ENCODE results near the gene OSBPL10. TPM values are rescaled to one million over a fixed set of nuclear protein-coding genes. Genes with fewer than 3 reads are reported as not detected.
A peak's percentile ranks its signal among the peaks of the same experiment; 100 is the strongest.

The OSBPL10 gene
- total RNA-seq, 1 donor from 2014 or later: 6.4 TPM

- H3K27me3 ChIP-seq (ENCODE audit: low read depth): no peaks in the 10 kb centered on the region
- no peak overlapping the region for H3K27ac ChIP-seq (replicated peaks)
- intact Hi-C loops (cut with micrococcal nuclease): no loop called here
- H3K4me1 ChIP-seq: peaks cover 6% of the 10 kb centered on the region
- TF ChIP-seq, protein P1, sequence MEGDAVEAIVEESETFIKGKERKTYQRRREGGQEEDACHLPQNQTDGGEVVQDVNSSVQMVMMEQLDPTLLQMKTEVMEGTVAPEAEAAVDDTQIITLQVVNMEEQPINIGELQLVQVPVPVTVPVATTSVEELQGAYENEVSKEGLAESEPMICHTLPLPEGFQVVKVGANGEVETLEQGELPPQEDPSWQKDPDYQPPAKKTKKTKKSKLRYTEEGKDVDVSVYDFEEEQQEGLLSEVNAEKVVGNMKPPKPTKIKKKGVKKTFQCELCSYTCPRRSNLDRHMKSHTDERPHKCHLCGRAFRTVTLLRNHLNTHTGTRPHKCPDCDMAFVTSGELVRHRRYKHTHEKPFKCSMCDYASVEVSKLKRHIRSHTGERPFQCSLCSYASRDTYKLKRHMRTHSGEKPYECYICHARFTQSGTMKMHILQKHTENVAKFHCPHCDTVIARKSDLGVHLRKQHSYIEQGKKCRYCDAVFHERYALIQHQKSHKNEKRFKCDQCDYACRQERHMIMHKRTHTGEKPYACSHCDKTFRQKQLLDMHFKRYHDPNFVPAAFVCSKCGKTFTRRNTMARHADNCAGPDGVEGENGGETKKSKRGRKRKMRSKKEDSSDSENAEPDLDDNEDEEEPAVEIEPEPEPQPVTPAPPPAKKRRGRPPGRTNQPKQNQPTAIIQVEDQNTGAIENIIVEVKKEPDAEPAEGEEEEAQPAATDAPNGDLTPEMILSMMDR (IDR thresholded peaks at IDR 0.05; ENCODE audit: borderline replicate concordance): no peak
- no peaks in the 10 kb centered on the region for H3K9me3 ChIP-seq (replicated peaks)
- H3K36me3 ChIP-seq: peaks cover 8% of the 10 kb centered on the region
- no peak for DNase-seq
- no peak overlapping the region for H3K4me3 ChIP-seq
These were observed 276.9 kb downstream of the OSBPL10 start for GRCh38 chr3:31704156-31704555.

DNA sequence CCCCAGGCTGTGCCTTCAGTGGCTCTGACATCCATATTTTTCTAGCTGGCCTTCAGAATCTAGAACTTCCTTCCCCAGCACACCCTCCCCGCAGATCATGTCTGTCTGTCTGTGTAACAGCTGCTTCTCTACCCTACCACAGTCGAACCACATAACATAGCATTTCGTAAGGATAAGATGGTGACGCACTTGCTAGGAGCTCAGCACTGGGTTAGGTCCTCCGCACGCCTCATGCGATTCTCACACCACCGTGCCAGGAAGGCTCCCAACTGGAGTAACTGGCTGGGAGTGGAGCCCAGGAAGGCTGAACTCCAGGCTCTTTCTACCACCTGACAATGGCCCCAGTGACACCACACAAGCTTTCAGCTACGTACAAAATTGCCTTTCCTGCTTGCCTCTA is 279.8 kb downstream of the OSBPL10 start:
- H3K4me1 ChIP-seq: peaks cover 6% of the 10 kb centered on the region
- H3K4me3 ChIP-seq: no peak overlapping the region
- intact Hi-C loops (cut with micrococcal nuclease): no loop called here
- H3K36me3 ChIP-seq: peaks cover 8% of the 10 kb centered on the region
- H3K27me3 ChIP-seq (ENCODE audit: low read depth): no peaks in the 10 kb centered on the region
- no peak for DNase-seq
- TF ChIP-seq, protein P1 (IDR thresholded peaks at IDR 0.05; ENCODE audit: borderline replicate concordance): no peak
- no peak overlapping the region for H3K27ac ChIP-seq (replicated peaks)
- H3K9me3 ChIP-seq (replicated peaks): peaks cover 9% of the 10 kb centered on the region

DNA sequence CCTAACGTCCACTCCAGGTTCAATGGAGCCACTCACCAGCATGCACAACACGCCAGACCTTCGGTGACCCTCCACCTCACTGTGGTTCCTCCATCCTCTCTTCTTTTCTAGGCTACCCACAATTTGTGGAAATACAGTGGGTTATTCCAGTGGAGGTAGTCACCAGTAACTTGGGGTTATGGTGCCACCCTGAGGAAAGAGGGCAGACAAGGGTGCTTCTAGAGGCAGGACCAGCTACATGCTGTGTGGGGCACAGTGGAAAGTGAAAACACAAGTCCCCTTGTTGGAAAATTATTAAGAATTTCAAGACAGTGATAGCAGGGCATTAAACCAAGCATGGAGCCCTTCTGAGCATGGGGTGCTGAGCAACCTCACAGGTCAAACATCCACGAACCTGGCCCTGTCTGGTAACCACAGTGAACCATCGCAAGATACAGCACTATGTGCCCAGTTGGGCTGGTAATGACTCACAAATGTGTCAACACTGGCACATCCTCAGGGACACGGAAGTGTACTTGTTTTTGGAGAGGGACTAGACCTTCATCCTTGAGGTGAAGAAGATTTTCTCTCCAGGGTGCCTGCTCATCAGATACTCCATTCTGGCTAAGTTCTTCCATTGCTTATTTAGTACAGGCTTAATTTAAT is 281.6 kb downstream of the OSBPL10 start:
- Histone ChIP-seq H3K4me1 (no peaks in the 10 kb centered on the region), H3K4me3 (no peak overlapping the region), H3K27ac (replicated peaks) (no peak overlapping the region), H3K36me3 (peaks cover 8% of the 10 kb centered on the region), H3K27me3 (ENCODE audit: low read depth) (no peaks in the 10 kb centered on the region), H3K9me3 (replicated peaks) (peaks cover 9% of the 10 kb centered on the region)
- DNase-seq: no peak
- intact Hi-C loops (cut with micrococcal nuclease): no loop called here
- TF ChIP-seq, protein P1 (IDR thresholded peaks at IDR 0.05; ENCODE audit: borderline replicate concordance): peak; percentile 22

GRCh38 chr3:31696815-31697548 is 284.1 kb downstream of the OSBPL10 start:
- H3K4me1 ChIP-seq: peaks cover 8% of the 10 kb centered on the region
- no peak overlapping the region for H3K27ac ChIP-seq (replicated peaks)
- no peak overlapping the region for H3K4me3 ChIP-seq
- H3K9me3 ChIP-seq (replicated peaks): peaks cover 9% of the 10 kb centered on the region
- no peak for DNase-seq
- peaks cover 8% of the 10 kb centered on the region for H3K36me3 ChIP-seq
- TF ChIP-seq, protein P1 (IDR thresholded peaks at IDR 0.05; ENCODE audit: borderline replicate concordance): no peak
- intact Hi-C loops (cut with micrococcal nuclease): no loop called here
- H3K27me3 ChIP-seq (ENCODE audit: low read depth): no peaks in the 10 kb centered on the region

GRCh38 chr3:31696009-31696297 is 285.1 kb downstream of the OSBPL10 start:
- peaks cover 6% of the 10 kb centered on the region for H3K36me3 ChIP-seq
- no peak overlapping the region for H3K27ac ChIP-seq (replicated peaks)
- intact Hi-C loops (cut with micrococcal nuclease): no loop called here
- peaks cover 9% of the 10 kb centered on the region for H3K9me3 ChIP-seq (replicated peaks)
- no peak overlapping the region for H3K4me3 ChIP-seq
- peaks cover 8% of the 10 kb centered on the region for H3K4me1 ChIP-seq
- TF ChIP-seq, protein P1 (IDR thresholded peaks at IDR 0.05; ENCODE audit: borderline replicate concordance): no peak
- no peaks in the 10 kb centered on the region for H3K27me3 ChIP-seq (ENCODE audit: low read depth)
- DNase-seq: no peak

Data from left ventricle myocardium inferior (tissue), 1 donor.